Liver (tissue), 9 donors: ENCODE measurements around the gene AHRR. TPM values are rescaled to one million over a fixed set of nuclear protein-coding genes. Genes with fewer than 3 reads are reported as not detected.

ENCODE experiments used
- DNase-seq: peaks from one replicate; pipeline ENCODE4 v3.0.0-alpha.2; 2017; ENCODE audit warnings: low spot score
- H3K27ac ChIP-seq, 2 donors: one replicate each; pipeline ENCODE4 v1.7.0; 2013; ENCODE audit warnings: inconsistent platforms in 2 of 2, low read length in 2 of 2, control low read depth in 1 of 2, low read depth in 1 of 2, mild to moderate bottlenecking in 1 of 2
- H3K27me3 ChIP-seq, 4 donors: one replicate each; pipeline versions ENCODE4 v1.6.1 to v1.7.0; 2013; ENCODE audit warnings: low read length in 3 of 4, inconsistent platforms in 1 of 4, mild to moderate bottlenecking in 1 of 4, moderate library complexity in 1 of 4; ENCODE audit not compliant: control insufficient read depth in 4 of 4, insufficient read depth in 4 of 4
- H3K36me3 ChIP-seq, 4 donors: one replicate each; pipeline versions ENCODE4 v1.6.1 to v1.7.0; 2013; ENCODE audit warnings: low read length in 3 of 4, mild to moderate bottlenecking in 3 of 4, low read depth in 1 of 4, moderate library complexity in 1 of 4; ENCODE audit not compliant: control insufficient read depth in 4 of 4, insufficient read depth in 3 of 4
- H3K4me1 ChIP-seq, 4 donors: one replicate each; pipeline versions ENCODE4 v1.6.1 to v1.7.0; 2013; ENCODE audit warnings: low read length in 3 of 4, mild to moderate bottlenecking in 3 of 4, moderate library complexity in 1 of 4; ENCODE audit not compliant: control insufficient read depth in 4 of 4, insufficient read depth in 4 of 4
- H3K4me3 ChIP-seq, 3 donors: one replicate each; pipeline versions ENCODE4 v1.6.1 to v1.7.0; 2013; ENCODE audit warnings: low read length in 3 of 3, control low read depth in 1 of 3, low read depth in 1 of 3, mild to moderate bottlenecking in 1 of 3
- H3K9ac ChIP-seq, 2 donors: one replicate each; pipeline ENCODE4 v1.7.0; 2013; ENCODE audit warnings: low read length in 2 of 2, mild to moderate bottlenecking in 2 of 2, moderate library complexity in 2 of 2, control low read depth in 1 of 2, low read depth in 1 of 2
- H3K9me3 ChIP-seq, 4 donors: one replicate each; pipeline versions ENCODE4 v1.6.1 to v1.7.0; 2013; ENCODE audit warnings: low read length in 3 of 4; ENCODE audit not compliant: control insufficient read depth in 4 of 4
- EGR1 ChIP-seq, 2 donors: IDR thresholded peaks; 2 replicates each; pipeline ENCODE4 v1.6.1; 2016 to 2018; ENCODE audit warnings: antibody characterized with exemption in 2 of 2, low read depth in 2 of 2
- FOXA1 ChIP-seq: IDR thresholded peaks from 2 replicates; pipeline ENCODE4 v1.6.1; 2016; ENCODE audit warnings: antibody characterized with exemption
- FOXA2 ChIP-seq: IDR thresholded peaks from 2 replicates; pipeline ENCODE4 v1.6.1; 2016; ENCODE audit warnings: antibody characterized with exemption
- GABPA ChIP-seq, 2 donors: IDR thresholded peaks in 1 of 2; conservative IDR thresholded peaks in 1 of 2; 2 replicates each; pipeline ENCODE4 v1.6.1; 2016; ENCODE audit warnings: antibody characterized with exemption in 2 of 2, mild to moderate bottlenecking in 1 of 2, moderate library complexity in 1 of 2
- HNF4A ChIP-seq, 2 donors: conservative IDR thresholded peaks; 2 replicates each; pipeline ENCODE4 v1.6.1; 2016; ENCODE audit warnings: antibody characterized with exemption in 2 of 2, mild to moderate bottlenecking in 2 of 2
- HNF4G ChIP-seq: IDR thresholded peaks from 2 replicates; pipeline ENCODE4 v1.6.1; 2016; ENCODE audit warnings: antibody characterized with exemption
- JUND ChIP-seq, 2 donors: IDR thresholded peaks; 2 replicates each; pipeline ENCODE4 v1.6.1; 2016; ENCODE audit warnings: antibody characterized with exemption in 2 of 2
- NR2F2 ChIP-seq: IDR thresholded peaks from 2 replicates; pipeline ENCODE4 v1.6.1; 2016; ENCODE audit warnings: antibody characterized with exemption
- RAD21 ChIP-seq, 2 donors: IDR thresholded peaks; 2 replicates each; pipeline ENCODE4 v1.6.1; 2016; ENCODE audit warnings: antibody characterized with exemption in 2 of 2, mild to moderate bottlenecking in 2 of 2
- RXRA ChIP-seq, 2 donors: IDR thresholded peaks; 2 replicates each; pipeline ENCODE4 v1.6.1; 2017 to 2018; ENCODE audit warnings: antibody characterized with exemption in 2 of 2, mild to moderate bottlenecking in 1 of 2
- SP1 ChIP-seq: IDR thresholded peaks from 2 replicates; pipeline ENCODE4 v1.6.1; 2018; ENCODE audit warnings: antibody characterized with exemption, mild to moderate bottlenecking
- TAF1 ChIP-seq: conservative IDR thresholded peaks from 2 replicates; pipeline ENCODE4 v1.6.1; 2016; ENCODE audit warnings: antibody characterized with exemption, mild to moderate bottlenecking
- ZBTB33 ChIP-seq: IDR thresholded peaks from 2 replicates; pipeline ENCODE4 v1.6.1; 2016; ENCODE audit warnings: antibody characterized with exemption
- WGBS: extraction: QIAGEN DNeasy Blood & Tissue Kit; methylation state at CpG from one replicate; pipeline ENCODE4 v1.1.7; 2013; 5-methylcytosine and 5-hydroxymethylcytosine counted together
- polyA plus RNA-seq, 2 donors: library from polyadenylated mRNA; stranded (reverse) in 1 of 2; unstranded in 1 of 2; fragments of 200-250 nt in 1 of 2; fragments of >200 nt in 1 of 2; fragmentation: Nextera tagmentation in 1 of 2; extraction: Ambion mirVana in 1 of 2; gene quantifications; one replicate each; pipeline versions ENCODE4 v1.2.1 to v1.2.3, GENCODE V29; 2013 to 2015
- total RNA-seq, 2 donors: library from RNA; depleted of rRNA; stranded (reverse); fragments of >200 nt; gene quantifications; one replicate each; pipeline ENCODE4 v1.2.3, GENCODE V29; 2014
- TF ChIP-seq, protein P1 (sequence below): IDR thresholded peaks from 2 replicates; pipeline ENCODE4 v1.6.1; 2016; ENCODE audit warnings: antibody characterized with exemption
- TF ChIP-seq, protein P2 (sequence below): fragments of 150-350 bp; IDR thresholded peaks from 2 replicates; pipeline ENCODE4 v1.5.1; 2017; ENCODE audit warnings: improper control_type of control experiment, low read depth, low read length; ENCODE audit not compliant: missing input control
- TF ChIP-seq, protein P3 (sequence below): IDR thresholded peaks from 2 replicates; pipeline ENCODE4 v1.6.1; 2016; ENCODE audit warnings: antibody characterized with exemption
- donor health status: healthy.
- donor health status: healthy.
- donor health status: healthy.
- donor health status: healthy.
- donor health status: healthy.

AHRR gene
- total and polyA plus RNA-seq, 4 donors: 0.15 to 0.47 (median 0.24) TPM

GRCh38 chr5:476102-476813 is 154.7 kb downstream of the AHRR start:
- WGBS: 84% methylated on average over 51 of the region's 51 CpGs
- no peak overlapping the region for H3K4me3 ChIP-seq
- no peak for TF ChIP-seq TAF1
- TF ChIP-seq RXRA (IDR thresholded peaks at IDR 0.05): no peak
- TF ChIP-seq EGR1 (IDR thresholded peaks at IDR 0.05; ENCODE audit: low read depth in 2 of 2): no peak
- no peak for TF ChIP-seq NR2F2
- TF ChIP-seq RAD21 (IDR thresholded peaks at IDR 0.05): no peak
- no peak for TF ChIP-seq SP1
- no peak for TF ChIP-seq JUND (IDR thresholded peaks at IDR 0.05)
- TF ChIP-seq HNF4A (conservative IDR thresholded peaks at IDR 0.05): no peak
- no peaks in the 10 kb centered on the region for H3K9me3 ChIP-seq
- H3K4me1 ChIP-seq: peaks cover 13 to 28% (median 19%) of the 10 kb centered on the region in 4 donors
- no peak for DNase-seq
- no peaks in the 10 kb centered on the region for H3K36me3 ChIP-seq
- no peak overlapping the region for H3K27ac ChIP-seq
- no peak overlapping the region for H3K9ac ChIP-seq
- peaks cover 0 to 4% (median 0%) of the 10 kb centered on the region in 4 donors for H3K27me3 ChIP-seq

DNA sequence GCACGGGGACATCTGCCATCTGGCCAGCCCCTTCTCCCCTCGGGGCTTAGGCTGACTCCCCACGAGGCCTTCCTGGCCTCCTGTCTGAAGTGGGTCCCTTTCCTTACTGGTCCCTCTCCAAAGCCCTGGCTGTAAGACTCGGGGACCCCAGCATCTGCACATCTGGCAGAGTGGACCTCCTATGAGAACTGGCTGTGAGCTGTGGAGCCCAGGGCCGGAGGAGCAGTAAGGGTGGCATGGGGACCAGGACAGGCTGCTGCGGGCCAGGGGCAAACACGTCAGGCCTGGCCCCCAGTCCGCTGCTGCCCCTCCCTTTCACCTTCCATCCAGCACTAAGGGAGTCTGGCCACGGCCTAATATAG is 155.3 kb downstream of the AHRR start:
- 66% methylated on average over 9 of the region's 9 CpGs for WGBS
- Histone ChIP-seq H3K27ac (no peak overlapping the region), H3K9ac (no peak overlapping the region), H3K27me3 (peaks cover 0 to 4% (median 0%) of the 10 kb centered on the region in 4 donors), H3K4me3 (no peak overlapping the region), H3K9me3 (no peaks in the 10 kb centered on the region), H3K4me1 (peaks cover 13 to 23% (median 16%) of the 10 kb centered on the region in 4 donors), H3K36me3 (no peaks in the 10 kb centered on the region)
- DNase-seq: no peak
- no peak for TF ChIP-seq HNF4G
- TF ChIP-seq, protein P1, sequence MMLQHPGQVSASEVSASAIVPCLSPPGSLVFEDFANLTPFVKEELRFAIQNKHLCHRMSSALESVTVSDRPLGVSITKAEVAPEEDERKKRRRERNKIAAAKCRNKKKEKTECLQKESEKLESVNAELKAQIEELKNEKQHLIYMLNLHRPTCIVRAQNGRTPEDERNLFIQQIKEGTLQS: no peak
- no peak for TF ChIP-seq GABPA (IDR thresholded peaks at IDR 0.05 in 1 of 2, conservative IDR thresholded peaks at IDR 0.05 in 1 of 2)
- TF ChIP-seq FOXA2: no peak
- TF ChIP-seq FOXA1: no peak
- no peak for TF ChIP-seq ZBTB33
- TF ChIP-seq, protein P2, sequence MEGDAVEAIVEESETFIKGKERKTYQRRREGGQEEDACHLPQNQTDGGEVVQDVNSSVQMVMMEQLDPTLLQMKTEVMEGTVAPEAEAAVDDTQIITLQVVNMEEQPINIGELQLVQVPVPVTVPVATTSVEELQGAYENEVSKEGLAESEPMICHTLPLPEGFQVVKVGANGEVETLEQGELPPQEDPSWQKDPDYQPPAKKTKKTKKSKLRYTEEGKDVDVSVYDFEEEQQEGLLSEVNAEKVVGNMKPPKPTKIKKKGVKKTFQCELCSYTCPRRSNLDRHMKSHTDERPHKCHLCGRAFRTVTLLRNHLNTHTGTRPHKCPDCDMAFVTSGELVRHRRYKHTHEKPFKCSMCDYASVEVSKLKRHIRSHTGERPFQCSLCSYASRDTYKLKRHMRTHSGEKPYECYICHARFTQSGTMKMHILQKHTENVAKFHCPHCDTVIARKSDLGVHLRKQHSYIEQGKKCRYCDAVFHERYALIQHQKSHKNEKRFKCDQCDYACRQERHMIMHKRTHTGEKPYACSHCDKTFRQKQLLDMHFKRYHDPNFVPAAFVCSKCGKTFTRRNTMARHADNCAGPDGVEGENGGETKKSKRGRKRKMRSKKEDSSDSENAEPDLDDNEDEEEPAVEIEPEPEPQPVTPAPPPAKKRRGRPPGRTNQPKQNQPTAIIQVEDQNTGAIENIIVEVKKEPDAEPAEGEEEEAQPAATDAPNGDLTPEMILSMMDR: no peak
- TF ChIP-seq, protein P3, sequence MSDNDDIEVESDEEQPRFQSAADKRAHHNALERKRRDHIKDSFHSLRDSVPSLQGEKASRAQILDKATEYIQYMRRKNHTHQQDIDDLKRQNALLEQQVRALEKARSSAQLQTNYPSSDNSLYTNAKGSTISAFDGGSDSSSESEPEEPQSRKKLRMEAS: no peak
